AG04450 (cell line): Measurements from ENCODE around the gene NRL. TPM values are rescaled to one million over a fixed set of nuclear protein-coding genes. Genes with fewer than 3 reads are reported as not detected.

Experiments
- CTCF ChIA-PET: fragments of 300-600, 350-600 bp; formaldehyde crosslinking; extraction: SDS; loops from one replicate; lab custom pipeline; 2022; ENCODE audit warnings: antibody characterized with exemption, inconsistent platforms; lab: Charles Lee
- POLR2A ChIA-PET: fragments of 350-600 bp; formaldehyde crosslinking; extraction: SDS; loops from one replicate; lab custom pipeline; 2021; ENCODE audit warnings: antibody characterized with exemption, inconsistent platforms; lab: Yijun Ruan, JAX
- DNase-seq: peaks from one replicate; pipeline ENCODE4 v3.0.0-alpha.2; 2011; ENCODE audit warnings: low read depth, low spot score
- H3K27ac ChIP-seq: one replicate; pipeline ENCODE4 v1.5.1; 2012; ENCODE audit warnings: low read depth, low read length, control low read depth
- H3K27me3 ChIP-seq: one replicate; pipeline ENCODE4 v1.6.0; 2012; ENCODE audit warnings: low read length; ENCODE audit not compliant: control insufficient read depth, insufficient read depth
- H3K4me3 ChIP-seq: 2 replicates; pipeline ENCODE4 v1.5.1; 2011; ENCODE audit warnings: mild to moderate bottlenecking, low read depth, low read length, control low read depth
- H3K9me3 ChIP-seq: 2 replicates; pipeline ENCODE4 v1.5.1; 2012; ENCODE audit warnings: low read length; ENCODE audit not compliant: control insufficient read depth, insufficient read depth
- polyA plus RNA-seq: library from polyadenylated mRNA; depleted of rRNA; stranded (reverse); fragments of >200 nt; gene quantifications from 2 replicates; pipeline ENCODE4 v1.2.3, GENCODE V29; 2011
- TF ChIP-seq, protein P1 (sequence below): IDR thresholded peaks from 2 replicates; pipeline ENCODE4 v1.5.1; 2011; ENCODE audit warnings: low read depth, low read length, control low read depth, inconsistent platforms

NRL gene
- polyA plus RNA-seq, 1 experiment, result 0.41 TPM

DNA sequence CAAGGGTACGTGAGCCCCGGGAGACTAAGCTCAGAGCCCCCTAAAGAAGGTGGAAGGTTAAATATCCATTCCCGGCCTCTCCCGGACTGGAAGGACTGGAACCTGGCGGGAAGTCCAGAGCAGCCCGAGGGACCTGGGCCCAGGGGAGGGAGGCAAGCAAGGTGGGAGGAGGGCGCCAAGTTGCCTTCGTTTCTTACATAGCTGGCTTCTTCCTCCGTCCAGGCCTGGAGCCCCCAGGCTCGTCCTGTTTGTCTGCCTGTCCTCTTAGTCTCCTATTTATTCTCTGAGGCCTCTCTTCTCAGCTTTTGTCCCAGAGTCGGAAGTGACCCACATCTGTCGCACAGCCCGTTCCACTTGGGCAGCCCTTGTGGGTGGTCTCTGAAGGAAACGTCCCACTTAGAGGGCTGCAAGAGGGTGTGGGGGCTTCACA, 19.9 kb downstream of the NRL start:
- H3K4me3 ChIP-seq, result peak overlapping the region; percentile 83
- H3K9me3 ChIP-seq, result no peaks in the 10 kb centered on the region; the same call in 1 of the 2 replicates
- TF ChIP-seq, protein P1, sequence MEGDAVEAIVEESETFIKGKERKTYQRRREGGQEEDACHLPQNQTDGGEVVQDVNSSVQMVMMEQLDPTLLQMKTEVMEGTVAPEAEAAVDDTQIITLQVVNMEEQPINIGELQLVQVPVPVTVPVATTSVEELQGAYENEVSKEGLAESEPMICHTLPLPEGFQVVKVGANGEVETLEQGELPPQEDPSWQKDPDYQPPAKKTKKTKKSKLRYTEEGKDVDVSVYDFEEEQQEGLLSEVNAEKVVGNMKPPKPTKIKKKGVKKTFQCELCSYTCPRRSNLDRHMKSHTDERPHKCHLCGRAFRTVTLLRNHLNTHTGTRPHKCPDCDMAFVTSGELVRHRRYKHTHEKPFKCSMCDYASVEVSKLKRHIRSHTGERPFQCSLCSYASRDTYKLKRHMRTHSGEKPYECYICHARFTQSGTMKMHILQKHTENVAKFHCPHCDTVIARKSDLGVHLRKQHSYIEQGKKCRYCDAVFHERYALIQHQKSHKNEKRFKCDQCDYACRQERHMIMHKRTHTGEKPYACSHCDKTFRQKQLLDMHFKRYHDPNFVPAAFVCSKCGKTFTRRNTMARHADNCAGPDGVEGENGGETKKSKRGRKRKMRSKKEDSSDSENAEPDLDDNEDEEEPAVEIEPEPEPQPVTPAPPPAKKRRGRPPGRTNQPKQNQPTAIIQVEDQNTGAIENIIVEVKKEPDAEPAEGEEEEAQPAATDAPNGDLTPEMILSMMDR, result no peak
- no peak for DNase-seq
- ChIA-PET CTCF (interaction anchor here (8.4 to 9.9 kb wide), 2 partner anchors 11 to 37 kb away, joined by 196 to 212 read pairs; no protein-coding TSS in a partner anchor), POLR2A (interaction anchor here (1.0 to 3.1 kb wide), 4 partner anchors 10 to 37 kb away, joined by 3 to 36 read pairs (median 4); partner anchors contain the start of genes DCAF11 and NRL)
- peak overlapping the region; percentile 68 for H3K27ac ChIP-seq
- H3K27me3 ChIP-seq, result no peaks in the 10 kb centered on the region

DNA sequence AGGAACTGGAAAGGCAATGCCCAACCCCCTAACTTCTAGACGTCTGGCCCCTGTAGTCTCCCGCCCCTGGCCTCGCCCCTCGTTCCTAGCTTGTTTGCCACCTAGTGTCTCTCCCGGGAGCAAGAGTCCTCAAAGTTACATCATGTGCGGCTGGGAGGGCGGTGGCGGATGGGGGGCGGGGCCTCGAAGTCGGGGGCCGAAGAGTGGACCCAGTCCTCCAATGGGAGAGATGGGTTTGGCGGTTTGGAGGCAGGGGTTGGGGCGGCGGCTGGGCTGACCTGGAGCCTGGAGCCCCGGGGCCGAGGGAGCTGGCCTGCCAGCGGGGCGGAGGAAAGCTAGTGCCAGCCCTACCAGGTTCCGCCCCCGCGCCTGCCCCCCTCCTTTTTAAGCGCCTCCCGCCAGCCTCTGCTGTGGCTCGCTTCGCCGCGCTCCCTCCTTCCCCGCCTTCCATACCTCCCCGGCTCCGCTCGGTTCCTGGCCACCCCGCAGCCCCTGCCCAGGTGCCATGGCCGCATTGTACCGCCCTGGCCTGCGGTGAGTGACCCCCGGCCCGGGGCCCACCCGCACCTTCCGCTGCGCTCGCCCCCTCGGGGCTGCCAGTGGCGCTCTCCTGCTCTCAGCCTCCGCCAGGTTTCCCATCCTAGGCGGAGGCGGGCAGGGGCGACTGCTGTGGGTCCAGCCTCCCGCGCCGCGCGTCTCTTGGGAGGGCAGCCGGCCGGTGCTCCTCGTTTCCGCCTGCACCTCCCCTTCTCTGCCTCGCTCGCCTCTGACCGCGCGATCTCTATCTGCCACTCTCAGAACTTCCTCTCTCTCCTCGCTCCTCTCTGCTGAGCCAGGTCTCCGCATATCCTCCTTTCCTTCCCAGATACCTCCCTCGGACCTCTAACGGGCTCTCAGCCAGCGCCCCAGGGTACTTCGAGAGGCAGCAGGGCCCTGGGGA, 20.6 kb downstream of the NRL start, which contains the start of gene PCK2:
TSS of gene PCK2 (plus strand) at position 411 of the 940 bp plus-strand sequence. CDS start at position 506, 95 bp downstream.
- ChIA-PET CTCF (interaction anchor here (0.6 to 9.9 kb wide), 8 partner anchors 12 to 534 kb away, joined by 3 to 212 read pairs (median 7); partner anchors contain the start of genes DCAF11 and NRL), POLR2A (interaction anchor here (0.5 to 3.1 kb wide), 7 partner anchors 8 to 61 kb away, joined by 3 to 36 read pairs (median 4); partner anchors contain the start of genes DCAF11 and NRL)

DNA sequence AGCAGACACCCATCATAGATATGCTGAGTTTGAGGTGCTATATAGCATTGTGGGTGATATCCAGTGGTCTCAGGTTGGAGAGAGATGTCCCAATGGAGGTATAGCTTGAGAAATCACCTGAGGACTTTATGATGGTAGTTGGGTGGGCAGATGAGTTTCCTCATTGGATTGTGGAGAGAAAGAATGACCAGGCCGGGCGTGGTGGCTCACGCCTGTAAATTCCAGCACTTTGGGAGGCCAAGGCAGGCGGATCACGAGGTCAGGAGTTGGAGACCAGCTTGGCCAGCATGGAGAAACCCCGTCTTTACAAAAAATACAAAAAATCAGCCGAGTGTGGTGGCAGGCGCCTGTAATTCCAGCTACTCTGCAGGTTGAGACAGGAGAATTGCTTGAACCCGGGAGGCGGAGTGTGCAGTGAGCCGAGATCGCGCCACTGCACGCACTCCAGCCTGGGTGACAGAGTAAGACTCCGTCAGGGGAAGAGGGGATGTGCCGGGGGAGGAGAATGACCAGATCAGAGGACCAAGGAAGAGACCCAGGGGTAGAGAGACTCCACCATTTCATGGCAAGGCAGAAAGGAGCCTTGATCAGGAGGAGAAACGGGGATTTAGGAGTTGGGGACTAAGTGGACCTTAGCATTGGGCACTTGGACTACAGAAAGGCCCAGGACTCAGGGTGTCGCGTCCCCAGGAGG, 21.4 kb downstream of the NRL start:
- Histone ChIP-seq H3K4me3 (peak overlapping the region; percentile 83), H3K9me3 (no peaks in the 10 kb centered on the region; the same call in 1 of the 2 replicates), H3K27ac (peak overlapping the region; percentile 68), H3K27me3 (no peaks in the 10 kb centered on the region)
- POLR2A ChIA-PET, result interaction anchor here (0.6 to 3.1 kb wide), 5 partner anchors 9 to 41 kb away, joined by 3 to 36 read pairs (median 4); partner anchors contain the start of genes DCAF11 and NRL
- CTCF ChIA-PET, result interaction anchor here (0.6 to 9.9 kb wide), 10 partner anchors 13 to 533 kb away, joined by 3 to 212 read pairs (median 5); partner anchors contain the start of genes DCAF11 and NRL
- no peak for DNase-seq
- TF ChIP-seq, protein P1, result peak; percentile 8; the same call in 1 of the 2 replicates

More for the DNA sequence above, 20.6 kb downstream of the NRL start, which contains the start of gene PCK2:
- Histone ChIP-seq H3K27me3 (no peaks in the 10 kb centered on the region), H3K27ac (peak within 1 kb of the TSS; percentile 68), H3K4me3 (peak within 1 kb of the TSS; percentile 83), H3K9me3 (no peaks in the 10 kb centered on the region; the same call in 1 of the 2 replicates)
- TF ChIP-seq, protein P1, result no peak
- peak; percentile 73 for DNase-seq

DNA sequence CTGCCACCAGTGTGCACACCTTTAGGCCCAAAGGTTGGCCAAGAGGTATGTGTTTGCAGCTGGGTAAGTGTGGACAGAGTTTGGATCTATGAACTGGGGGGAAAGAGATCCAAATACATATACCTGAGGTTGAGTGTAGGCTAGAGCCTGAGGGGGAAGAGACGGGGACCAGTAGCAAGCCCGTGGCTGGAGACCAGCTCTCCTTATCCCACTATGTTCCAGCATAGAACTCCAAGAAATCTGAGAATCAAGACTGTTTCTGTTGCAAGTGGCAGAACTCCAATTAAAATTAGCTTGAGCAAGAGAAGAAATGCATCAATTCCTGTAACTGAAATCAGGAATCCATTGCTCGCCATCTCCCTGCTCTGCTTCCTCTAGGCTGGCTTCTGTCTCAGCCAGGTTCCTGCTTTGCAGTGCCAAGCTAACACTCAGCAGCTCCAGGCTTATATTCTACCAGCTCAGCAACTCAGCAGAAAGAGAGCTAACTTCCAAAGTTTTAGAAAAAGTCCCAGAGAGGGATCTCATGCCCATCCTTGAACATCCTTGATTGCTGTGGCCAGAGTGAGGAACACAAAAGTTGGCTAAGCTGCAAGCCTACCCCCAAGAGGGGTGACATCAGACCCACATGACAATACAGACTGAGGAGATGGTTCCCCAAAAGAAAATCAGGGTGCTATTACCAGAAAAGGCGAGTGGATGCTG, 22.1 kb downstream of the NRL start:
- Histone ChIP-seq H3K9me3 (no peaks in the 10 kb centered on the region; the same call in 1 of the 2 replicates), H3K27ac (no peak overlapping the region), H3K4me3 (no peak overlapping the region), H3K27me3 (no peaks in the 10 kb centered on the region)
- TF ChIP-seq, protein P1, result no peak
- DNase-seq, result no peak
- POLR2A ChIA-PET, result interaction anchor here (1.6 kb wide), 1 partner anchor 10 kb away, joined by 3 read pairs; no protein-coding TSS in a partner anchor
- CTCF ChIA-PET, result interaction anchor here (1.1 to 9.9 kb wide), 8 partner anchors 13 to 462 kb away, joined by 3 to 212 read pairs (median 16); no protein-coding TSS in a partner anchor
